GM11168 (cell line): ENCODE data around the gene MGME1.

Experiments
- in situ Hi-C: fragments of 300-500 bp; cut with MboI; formaldehyde crosslinking; loops from one replicate; pipeline ENCODE4 v1.12.0; 2022; ENCODE audit warnings: low sequenced_read_pairs; ENCODE audit not compliant: unreplicated experiment

MGME1 gene

GRCh38 chr20:17968366-17969277, at the start of gene MGME1, which contains the start of gene SNX5:
MGME1 (plus strand) TSS chr20:17969018; CDS start chr20:17969860, 842 bp downstream.
SNX5 (minus strand) TSS chr20:17968794; CDS start chr20:17968425, 369 bp downstream.
- in situ Hi-C loops: no loop called here

DNA sequence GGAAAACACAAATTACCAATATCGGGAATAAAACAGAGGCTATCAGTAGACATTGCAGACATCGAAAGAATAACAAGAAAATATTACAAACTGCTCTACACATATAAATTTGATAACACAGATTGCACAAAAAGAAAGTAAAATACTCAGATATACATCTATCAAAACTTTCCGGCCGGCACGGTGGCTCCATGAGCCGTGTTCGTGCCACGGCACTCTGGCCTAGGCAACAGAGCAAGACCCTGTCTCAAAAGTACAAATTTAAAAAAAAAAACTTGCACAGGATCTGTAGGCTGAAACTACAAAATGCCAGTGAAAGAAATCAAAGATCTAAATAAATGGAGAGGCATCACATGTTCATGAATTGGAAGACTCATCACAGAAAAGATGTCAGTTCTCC, 49.7 kb upstream of the MGME1 start:
- in situ Hi-C loops: no loop called here

GRCh38 chr20:17921774-17922173, 47.0 kb upstream of the MGME1 start:
- in situ Hi-C loops: no loop called here

DNA sequence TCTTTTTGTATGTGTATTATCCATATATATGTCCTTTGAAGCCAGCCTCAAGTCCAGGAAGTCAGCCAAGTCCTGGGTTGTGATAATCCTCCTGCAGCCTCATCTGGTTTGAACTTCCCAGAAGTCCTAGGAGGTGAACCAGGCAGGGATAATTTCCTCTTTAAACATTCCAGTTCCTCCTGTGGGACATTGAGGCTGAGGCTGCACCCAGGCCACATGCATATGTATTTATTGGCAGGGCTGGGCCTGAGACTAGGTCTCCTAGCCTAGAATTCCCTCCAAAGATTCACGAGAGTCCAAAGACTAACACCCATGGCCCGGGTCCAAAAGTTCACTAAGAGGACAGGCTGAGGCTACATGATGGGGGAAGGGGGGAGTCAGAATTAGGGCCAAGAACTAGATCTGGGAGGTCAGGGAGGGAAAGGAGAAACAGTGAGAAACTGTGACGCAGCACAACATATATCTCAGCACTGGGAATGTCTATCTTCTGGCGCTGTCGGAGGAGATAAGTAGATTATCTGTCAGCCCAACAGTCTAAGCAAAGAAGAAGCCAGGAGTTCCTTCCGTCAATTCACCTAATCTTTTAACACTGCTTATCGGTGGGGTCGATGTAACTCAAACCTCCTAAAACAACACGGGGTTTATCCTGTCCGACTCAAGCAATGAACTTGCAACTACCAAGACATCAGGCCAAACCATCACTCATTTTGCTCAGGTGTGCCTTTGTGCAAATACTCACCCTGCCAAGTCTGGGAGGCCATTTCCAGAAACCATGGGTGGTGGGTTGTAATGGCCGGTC, 43.5 kb upstream of the MGME1 start:
- in situ Hi-C loops: loop anchor here (25.0 kb wide), 1 partner anchor 388 kb away; the partner anchor contains the start of gene BFSP1

DNA sequence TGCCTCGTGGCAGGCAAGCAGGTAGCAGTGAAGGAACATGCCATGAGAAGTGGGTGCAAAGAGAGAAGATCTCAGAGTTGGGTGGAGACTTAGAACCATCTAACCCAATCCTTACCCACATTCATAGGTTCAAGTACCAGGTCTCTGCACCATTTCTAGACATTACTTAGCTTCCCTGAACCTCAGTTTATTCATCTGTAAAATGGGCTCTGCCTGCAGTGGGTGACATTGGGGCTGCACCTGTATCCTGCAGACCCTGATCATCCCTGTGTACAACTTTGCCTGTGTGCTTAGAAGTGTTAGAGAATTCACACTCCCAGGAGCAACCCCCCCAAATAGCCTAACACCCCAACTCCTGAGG, 42.9 kb upstream of the MGME1 start:
- in situ Hi-C loops: loop anchor here (25.0 kb wide), 1 partner anchor 389 kb away; the partner anchor contains the start of gene BFSP1

GRCh38 chr20:17928211-17928611, 40.6 kb upstream of the MGME1 start:
- in situ Hi-C loops: loop anchor here (25.0 kb wide), 1 partner anchor 391 kb away; the partner anchor contains the start of gene BFSP1

- in situ Hi-C loops: loop anchor here (25.0 kb wide), 1 partner anchor 391 kb away; the partner anchor contains the start of gene BFSP1
Measured at GRCh38 chr20:17928633-17929311, 40.0 kb upstream of the MGME1 start.

- in situ Hi-C loops: loop anchor here (25.0 kb wide), 1 partner anchor 394 kb away; the partner anchor contains the start of gene BFSP1
Measured at GRCh38 chr20:17931513-17931912, 37.3 kb upstream of the MGME1 start.

DNA sequence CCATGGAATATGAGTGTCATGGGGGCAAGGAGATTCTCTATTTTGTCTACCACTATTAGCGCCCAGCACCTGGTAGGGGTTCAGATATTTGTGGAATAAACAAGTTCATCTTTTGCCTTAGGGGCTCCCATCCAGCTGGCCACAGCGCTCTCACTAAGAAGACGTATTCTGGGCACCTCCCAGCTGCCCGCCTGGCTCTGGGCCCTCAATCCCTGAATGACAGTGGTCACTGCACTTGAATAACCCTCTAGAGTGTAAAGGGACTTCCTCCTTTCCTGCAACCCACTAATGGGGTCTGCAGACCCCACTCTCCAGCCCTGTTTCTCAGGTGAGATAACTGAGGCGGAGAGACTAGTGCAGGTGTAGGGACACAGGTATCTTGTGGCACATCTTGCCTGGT, 36.4 kb upstream of the MGME1 start:
- in situ Hi-C loops: loop anchor here (25.0 kb wide), 1 partner anchor 395 kb away; the partner anchor contains the start of gene BFSP1

- in situ Hi-C loops: loop anchor here (25.0 kb wide), 1 partner anchor 396 kb away; the partner anchor contains the start of gene BFSP1
Measured at GRCh38 chr20:17933121-17933520, 35.7 kb upstream of the MGME1 start.

- in situ Hi-C loops: loop anchor here (25.0 kb wide), 1 partner anchor 396 kb away; the partner anchor contains the start of gene BFSP1
Measured at GRCh38 chr20:17933711-17934110, 35.1 kb upstream of the MGME1 start.

DNA sequence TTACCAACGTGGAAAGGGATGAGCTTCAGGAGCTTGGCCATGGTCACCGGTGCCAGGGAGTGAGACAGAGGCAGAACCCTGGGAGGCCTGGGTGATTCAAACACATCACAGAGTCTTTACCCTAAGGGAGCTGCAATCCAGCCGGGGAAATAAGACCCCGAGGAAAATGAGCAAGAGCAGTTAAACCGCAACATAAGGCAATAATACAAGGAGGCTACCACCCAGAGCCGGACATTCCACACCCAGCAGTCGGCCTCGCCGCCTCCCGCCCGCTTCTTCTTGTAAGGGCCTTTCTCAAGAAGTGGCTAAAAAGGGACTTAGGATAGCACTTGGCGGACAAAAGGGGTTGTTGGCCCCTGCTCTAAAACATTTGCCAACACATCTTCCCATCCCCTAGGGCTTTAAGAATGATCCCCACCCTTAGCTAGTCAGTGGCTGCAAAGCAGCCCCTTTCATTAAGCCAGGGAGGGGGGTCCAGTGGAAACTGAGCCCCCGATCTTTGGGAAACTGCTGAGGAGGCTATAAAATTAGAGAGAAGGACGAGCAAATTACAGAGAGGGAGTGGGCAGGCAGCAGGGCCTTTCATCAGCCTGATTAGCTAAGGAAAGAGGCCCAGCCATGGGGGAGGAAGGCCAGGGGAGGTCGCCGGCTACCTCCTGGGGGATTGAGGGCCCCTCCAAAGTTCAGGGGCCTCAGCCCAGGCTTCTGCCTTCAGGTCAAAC, 34.5 kb upstream of the MGME1 start:
- in situ Hi-C loops: loop anchor here (25.0 kb wide), 1 partner anchor 397 kb away; the partner anchor contains the start of gene BFSP1

DNA sequence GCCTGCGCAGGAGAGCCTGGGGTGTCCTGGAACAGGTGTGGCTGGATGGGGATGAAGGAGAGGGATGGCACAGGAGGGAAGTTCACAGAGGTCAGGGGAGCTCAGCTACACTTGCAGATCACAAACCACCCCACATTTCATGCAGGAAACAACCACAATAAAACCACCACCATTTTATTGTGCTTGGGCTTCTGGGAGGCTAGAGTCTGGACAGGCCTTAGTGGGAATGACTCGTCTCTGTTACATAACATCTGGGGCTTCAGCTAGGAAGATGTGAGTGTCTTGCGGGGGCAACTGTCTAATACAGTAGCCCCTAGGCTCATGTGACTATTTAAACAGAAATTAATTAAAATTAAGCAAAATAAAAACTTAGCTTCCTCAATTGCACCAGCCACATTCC, 33.6 kb upstream of the MGME1 start:
- in situ Hi-C loops: loop anchor here (25.0 kb wide), 1 partner anchor 398 kb away; the partner anchor contains the start of gene BFSP1

- in situ Hi-C loops: loop anchor here (25.0 kb wide), 1 partner anchor 398 kb away; the partner anchor contains the start of gene BFSP1
Measured at GRCh38 chr20:17935761-17936160, 33.1 kb upstream of the MGME1 start.

GRCh38 chr20:17936286-17936760, 32.5 kb upstream of the MGME1 start:
- in situ Hi-C loops: loop anchor here (25.0 kb wide), 1 partner anchor 399 kb away; the partner anchor contains the start of gene BFSP1

DNA sequence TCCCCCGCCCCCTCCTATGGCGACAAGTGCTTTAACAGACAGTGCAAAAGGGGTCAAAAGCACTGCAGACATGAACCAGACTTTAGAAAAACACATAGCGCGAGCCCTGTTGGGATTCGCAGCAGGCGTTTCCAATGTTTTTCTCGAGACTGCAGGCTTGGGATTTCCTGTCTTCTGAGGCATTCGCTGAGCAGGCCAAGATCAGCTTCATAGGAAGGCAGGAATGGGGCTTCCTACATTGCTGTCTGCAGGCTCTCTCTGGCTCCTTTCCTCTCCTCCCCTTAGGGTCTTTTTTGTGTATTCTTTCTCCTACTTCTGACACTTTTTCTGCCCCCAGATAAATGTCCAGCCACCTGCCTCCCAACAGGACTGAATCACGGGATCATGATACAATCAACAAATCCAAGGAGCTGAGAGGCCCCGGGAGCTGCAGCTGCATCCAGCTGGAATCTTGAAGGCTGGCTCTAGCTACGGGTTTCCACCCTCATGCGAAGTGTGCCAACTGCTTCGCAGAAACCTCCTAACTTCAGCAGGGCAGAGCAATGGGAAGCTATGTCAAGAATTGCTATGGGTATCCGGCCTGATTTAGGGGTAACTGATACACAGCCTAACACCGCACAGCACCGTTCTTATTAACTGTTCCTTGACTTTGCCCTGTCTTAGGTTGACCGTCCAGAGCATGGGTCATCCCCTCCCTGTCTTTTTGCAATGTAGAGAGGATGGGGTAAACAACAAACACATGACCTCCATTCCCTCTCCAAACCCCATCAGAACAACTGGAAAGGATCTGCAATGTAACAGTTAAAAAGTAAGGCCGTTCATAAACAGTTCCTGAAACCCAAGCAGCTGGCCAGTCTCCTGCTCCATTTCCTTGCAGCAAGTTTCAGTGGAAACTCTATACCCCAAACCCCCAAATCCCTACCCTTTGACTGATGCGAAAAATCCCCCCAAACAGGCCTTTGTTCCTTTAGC, 31.8 kb upstream of the MGME1 start:
- in situ Hi-C loops: loop anchor here (25.0 kb wide), 1 partner anchor 400 kb away; the partner anchor contains the start of gene BFSP1

DNA sequence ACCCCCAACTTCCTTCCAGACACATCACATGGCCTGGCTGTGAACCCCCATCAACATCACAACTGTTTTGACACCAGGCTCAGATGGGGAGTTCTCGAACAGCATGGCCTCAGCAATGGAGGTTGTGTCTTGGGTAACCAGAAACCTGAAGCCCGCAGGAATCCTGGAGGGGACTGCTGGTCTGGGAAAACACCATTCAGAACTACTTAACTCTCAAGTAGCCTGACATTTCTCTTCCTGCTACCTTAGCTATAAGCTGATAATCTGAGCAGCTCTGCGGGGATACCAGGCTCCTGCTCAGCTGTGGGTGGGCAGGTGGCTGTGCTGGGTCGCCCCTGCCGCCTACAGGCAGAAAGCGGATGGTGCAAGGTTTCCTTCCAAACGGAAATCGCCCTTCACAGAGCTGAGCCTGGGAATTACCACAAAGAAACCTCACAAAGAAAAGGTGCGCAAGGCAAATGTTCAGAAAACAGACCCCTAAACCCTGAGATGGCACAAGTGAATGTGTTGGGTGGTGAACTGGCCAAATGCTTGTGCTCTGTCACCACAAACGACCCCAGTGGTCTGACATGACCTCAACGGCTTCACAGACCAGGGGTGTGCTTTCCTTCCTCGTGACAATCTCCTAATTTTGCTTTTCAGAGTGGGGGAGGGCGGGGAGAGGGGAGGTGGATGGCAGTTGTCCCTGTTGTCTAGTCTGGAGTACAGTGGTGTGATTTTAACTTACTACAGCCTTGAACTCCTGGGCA, 29.8 kb upstream of the MGME1 start:
- in situ Hi-C loops: loop anchor here (25.0 kb wide), 1 partner anchor 402 kb away; the partner anchor contains the start of gene BFSP1
